ENCODE data around the gene ANKRD36C. TPM values are rescaled to one million over a fixed set of nuclear protein-coding genes. Genes with fewer than 3 reads are reported as not detected.
A peak's percentile ranks its signal among the peaks of the same experiment; 100 is the strongest.
"Not testable (repeated sequence)": the region's sequence is repeated elsewhere in the genome, so short reads cannot be mapped to it uniquely, and the experiment has no call there.

The ANKRD36C gene
- total and polyA plus RNA-seq, 2 donors: 5.2 to 40.9 TPM

GRCh38 chr2:96023701-96024100 is 32.1 kb upstream of the ANKRD36C start:
- not testable (repeated sequence) for H3K27ac ChIP-seq (ENCODE audit: low read depth in 1 of 2, low read length in 1 of 2); H3K9me3 ChIP-seq (ENCODE audit: control insufficient read depth in 2 of 2, insufficient read depth in 1 of 2, low read length in 1 of 2); DNase-seq (ENCODE audit: low read depth in 6 of 9, low spot score in 9 of 9); H3K4me3 ChIP-seq (ENCODE audit: low read length in 2 of 2); H3K27me3 ChIP-seq (ENCODE audit: control insufficient read depth in 2 of 2, insufficient read depth in 1 of 2, low read length in 1 of 2); H3K36me3 ChIP-seq (ENCODE audit: control insufficient read depth in 2 of 2, insufficient read depth in 2 of 2, low read length in 1 of 2); H3K4me1 ChIP-seq (ENCODE audit: control insufficient read depth in 2 of 2, insufficient read depth in 2 of 2, low read length in 2 of 2)
- WGBS: 98% methylated on average over 7 of the region's 7 CpGs

GRCh38 chr2:96022701-96023447 is 31.2 kb upstream of the ANKRD36C start:
- not testable (repeated sequence) for H3K27ac ChIP-seq (ENCODE audit: low read depth in 1 of 2, low read length in 1 of 2); H3K4me3 ChIP-seq (ENCODE audit: low read length in 2 of 2); H3K36me3 ChIP-seq (ENCODE audit: control insufficient read depth in 2 of 2, insufficient read depth in 2 of 2, low read length in 1 of 2); H3K27me3 ChIP-seq (ENCODE audit: control insufficient read depth in 2 of 2, insufficient read depth in 1 of 2, low read length in 1 of 2); H3K9me3 ChIP-seq (ENCODE audit: control insufficient read depth in 2 of 2, insufficient read depth in 1 of 2, low read length in 1 of 2); H3K4me1 ChIP-seq (ENCODE audit: control insufficient read depth in 2 of 2, insufficient read depth in 2 of 2, low read length in 2 of 2)
- 81% methylated on average over 14 of the region's 19 CpGs for WGBS
- peak; percentile 19 to 74 (median 48) for DNase-seq (ENCODE audit: low read depth in 6 of 9, low spot score in 9 of 9)

GRCh38 chr2:96022126-96022525 is 30.5 kb upstream of the ANKRD36C start:
- H3K9me3 ChIP-seq (ENCODE audit: control insufficient read depth in 2 of 2, insufficient read depth in 1 of 2, low read length in 1 of 2); H3K4me3 ChIP-seq (ENCODE audit: low read length in 2 of 2); H3K27me3 ChIP-seq (ENCODE audit: control insufficient read depth in 2 of 2, insufficient read depth in 1 of 2, low read length in 1 of 2); H3K27ac ChIP-seq (ENCODE audit: low read depth in 1 of 2, low read length in 1 of 2); DNase-seq (ENCODE audit: low read depth in 6 of 9, low spot score in 9 of 9); H3K4me1 ChIP-seq (ENCODE audit: control insufficient read depth in 2 of 2, insufficient read depth in 2 of 2, low read length in 2 of 2); H3K36me3 ChIP-seq (ENCODE audit: control insufficient read depth in 2 of 2, insufficient read depth in 2 of 2, low read length in 1 of 2): not testable (repeated sequence)
- 98% methylated on average over 7 of the region's 7 CpGs for WGBS

GRCh38 chr2:96021142-96021541 is 29.5 kb upstream of the ANKRD36C start:
- not testable (repeated sequence) for H3K9me3 ChIP-seq (ENCODE audit: control insufficient read depth in 2 of 2, insufficient read depth in 1 of 2, low read length in 1 of 2); H3K4me1 ChIP-seq (ENCODE audit: control insufficient read depth in 2 of 2, insufficient read depth in 2 of 2, low read length in 2 of 2); H3K36me3 ChIP-seq (ENCODE audit: control insufficient read depth in 2 of 2, insufficient read depth in 2 of 2, low read length in 1 of 2); H3K27me3 ChIP-seq (ENCODE audit: control insufficient read depth in 2 of 2, insufficient read depth in 1 of 2, low read length in 1 of 2); H3K27ac ChIP-seq (ENCODE audit: low read depth in 1 of 2, low read length in 1 of 2); DNase-seq (ENCODE audit: low read depth in 6 of 9, low spot score in 9 of 9); H3K4me3 ChIP-seq (ENCODE audit: low read length in 2 of 2)
- 93% methylated on average over 4 of the region's 4 CpGs for WGBS

- not testable (repeated sequence) for H3K27ac ChIP-seq (ENCODE audit: low read depth in 1 of 2, low read length in 1 of 2); DNase-seq (ENCODE audit: low read depth in 6 of 9, low spot score in 9 of 9)
These were observed 28.4 kb upstream of the ANKRD36C start for GRCh38 chr2:96019909-96020590.

GRCh38 chr2:96016321-96016720 is 24.7 kb upstream of the ANKRD36C start:
- H3K4me1 ChIP-seq (ENCODE audit: control insufficient read depth in 2 of 2, insufficient read depth in 2 of 2, low read length in 2 of 2); H3K36me3 ChIP-seq (ENCODE audit: control insufficient read depth in 2 of 2, insufficient read depth in 2 of 2, low read length in 1 of 2); H3K27me3 ChIP-seq (ENCODE audit: control insufficient read depth in 2 of 2, insufficient read depth in 1 of 2, low read length in 1 of 2); DNase-seq (ENCODE audit: low read depth in 6 of 9, low spot score in 9 of 9); H3K9me3 ChIP-seq (ENCODE audit: control insufficient read depth in 2 of 2, insufficient read depth in 1 of 2, low read length in 1 of 2); H3K27ac ChIP-seq (ENCODE audit: low read depth in 1 of 2, low read length in 1 of 2); H3K4me3 ChIP-seq (ENCODE audit: low read length in 2 of 2): not testable (repeated sequence)
- WGBS: 95% methylated on average over 3 of the region's 4 CpGs

More at GRCh38 chr2:96019909-96020590, 28.4 kb upstream of the ANKRD36C start:
- H3K27me3 ChIP-seq (ENCODE audit: control insufficient read depth in 2 of 2, insufficient read depth in 1 of 2, low read length in 1 of 2); H3K9me3 ChIP-seq (ENCODE audit: control insufficient read depth in 2 of 2, insufficient read depth in 1 of 2, low read length in 1 of 2); H3K4me1 ChIP-seq (ENCODE audit: control insufficient read depth in 2 of 2, insufficient read depth in 2 of 2, low read length in 2 of 2); H3K4me3 ChIP-seq (ENCODE audit: low read length in 2 of 2); H3K36me3 ChIP-seq (ENCODE audit: control insufficient read depth in 2 of 2, insufficient read depth in 2 of 2, low read length in 1 of 2): not testable (repeated sequence)
- 96% methylated on average over 4 of the region's 9 CpGs for WGBS

- H3K4me3 ChIP-seq (ENCODE audit: low read length in 2 of 2); H3K36me3 ChIP-seq (ENCODE audit: control insufficient read depth in 2 of 2, insufficient read depth in 2 of 2, low read length in 1 of 2); H3K27me3 ChIP-seq (ENCODE audit: control insufficient read depth in 2 of 2, insufficient read depth in 1 of 2, low read length in 1 of 2); DNase-seq (ENCODE audit: low read depth in 6 of 9, low spot score in 9 of 9); H3K4me1 ChIP-seq (ENCODE audit: control insufficient read depth in 2 of 2, insufficient read depth in 2 of 2, low read length in 2 of 2); H3K27ac ChIP-seq (ENCODE audit: low read depth in 1 of 2, low read length in 1 of 2); H3K9me3 ChIP-seq (ENCODE audit: control insufficient read depth in 2 of 2, insufficient read depth in 1 of 2, low read length in 1 of 2): not testable (repeated sequence)
- 96% methylated on average over 1 of the region's 1 CpG for WGBS
These were observed 21.2 kb upstream of the ANKRD36C start for GRCh38 chr2:96012792-96013264.

- H3K36me3 ChIP-seq (ENCODE audit: control insufficient read depth in 2 of 2, insufficient read depth in 2 of 2, low read length in 1 of 2); H3K9me3 ChIP-seq (ENCODE audit: control insufficient read depth in 2 of 2, insufficient read depth in 1 of 2, low read length in 1 of 2); DNase-seq (ENCODE audit: low read depth in 6 of 9, low spot score in 9 of 9); H3K27me3 ChIP-seq (ENCODE audit: control insufficient read depth in 2 of 2, insufficient read depth in 1 of 2, low read length in 1 of 2); H3K27ac ChIP-seq (ENCODE audit: low read depth in 1 of 2, low read length in 1 of 2); H3K4me1 ChIP-seq (ENCODE audit: control insufficient read depth in 2 of 2, insufficient read depth in 2 of 2, low read length in 2 of 2); H3K4me3 ChIP-seq (ENCODE audit: low read length in 2 of 2): not testable (repeated sequence)
- WGBS: 97% methylated on average over 8 of the region's 8 CpGs
These were observed 20.6 kb upstream of the ANKRD36C start for GRCh38 chr2:96012086-96012791.

GRCh38 chr2:96011129-96011455 is 19.5 kb upstream of the ANKRD36C start:
- not testable (repeated sequence) for H3K36me3 ChIP-seq (ENCODE audit: control insufficient read depth in 2 of 2, insufficient read depth in 2 of 2, low read length in 1 of 2); H3K9me3 ChIP-seq (ENCODE audit: control insufficient read depth in 2 of 2, insufficient read depth in 1 of 2, low read length in 1 of 2); H3K4me3 ChIP-seq (ENCODE audit: low read length in 2 of 2); H3K27me3 ChIP-seq (ENCODE audit: control insufficient read depth in 2 of 2, insufficient read depth in 1 of 2, low read length in 1 of 2); H3K27ac ChIP-seq (ENCODE audit: low read depth in 1 of 2, low read length in 1 of 2); H3K4me1 ChIP-seq (ENCODE audit: control insufficient read depth in 2 of 2, insufficient read depth in 2 of 2, low read length in 2 of 2)
- DNase-seq (ENCODE audit: low read depth in 6 of 9, low spot score in 9 of 9): peak in 3 of 9 donors; percentile 9 to 35 (median 19)
- WGBS: 38% methylated on average over 4 of the region's 4 CpGs

All from thymus (tissue), 11 donors.